SU-DHL-6 (cell line): Measurements from ENCODE around the gene NOTCH2NLA.
"Not testable (repeated sequence)": the region's sequence is repeated elsewhere in the genome, so short reads cannot be mapped to it uniquely, and the experiment has no call there.

Experiments used
- CTCF ChIP-seq: fragments of 200-600 bp; sonication (generic); IDR thresholded peaks from one replicate; pipeline ENCODE4 v1.5.1; 2017; ENCODE audit warnings: antibody characterized with exemption, mild to moderate bottlenecking, low read length, moderate library complexity; ENCODE audit not compliant: insufficient read depth, poor library complexity, severe bottlenecking
- EZH2phosphoT487 ChIP-seq: fragments of 200-600 bp; sonication (generic), shearing (Covaris generic); conservative IDR thresholded peaks from 2 replicates; pipeline ENCODE4 v1.6.1; 2018; ENCODE audit warnings: mild to moderate bottlenecking, antibody characterized with exemption, low read length, moderate library complexity, mixed read lengths

- not testable (repeated sequence) for TF ChIP-seq CTCF, EZH2phosphoT487
These were observed 7.8 kb upstream of the NOTCH2NLA start for GRCh38 chr1:146236626-146237025.
